Esophagus (tissue), 2 donors: Measurements from ENCODE around the gene TTC7B. TPM values are rescaled to one million over a fixed set of nuclear protein-coding genes. Genes with fewer than 3 reads are reported as not detected.
A peak's percentile ranks its signal among the peaks of the same experiment; 100 is the strongest.

ENCODE experiments used
- H3K27ac ChIP-seq, 2 donors: one replicate each; pipeline ENCODE4 v1.5.1; 2013; ENCODE audit warnings: low read depth in 2 of 2, mild to moderate bottlenecking in 2 of 2, inconsistent platforms in 1 of 2, low read length in 1 of 2, moderate library complexity in 1 of 2
- H3K27me3 ChIP-seq, 2 donors: one replicate each; pipeline ENCODE4 v1.6.1; 2013; ENCODE audit warnings: low read length in 2 of 2, control low read depth in 1 of 2, mild to moderate bottlenecking in 1 of 2; ENCODE audit not compliant: insufficient read depth in 2 of 2, control insufficient read depth in 1 of 2
- H3K36me3 ChIP-seq, 2 donors: one replicate each; pipeline ENCODE4 v1.6.1; 2013; ENCODE audit warnings: low read length in 1 of 2; ENCODE audit not compliant: control insufficient read depth in 2 of 2, insufficient read depth in 2 of 2
- H3K4me1 ChIP-seq, 2 donors: one replicate each; pipeline ENCODE4 v1.6.1; 2013; ENCODE audit warnings: low read length in 1 of 2; ENCODE audit not compliant: control insufficient read depth in 2 of 2, insufficient read depth in 2 of 2
- H3K4me3 ChIP-seq, 2 donors: one replicate each; pipeline ENCODE4 v1.5.1; 2013; ENCODE audit warnings: low read length in 2 of 2, mild to moderate bottlenecking in 2 of 2, low read depth in 1 of 2, moderate library complexity in 1 of 2
- H3K9me3 ChIP-seq, 2 donors: one replicate each; pipeline ENCODE4 v1.6.1; 2013; ENCODE audit warnings: mild to moderate bottlenecking in 2 of 2, low read depth in 1 of 2, low read length in 1 of 2, moderate library complexity in 1 of 2; ENCODE audit not compliant: control insufficient read depth in 2 of 2, insufficient read depth in 1 of 2
- WGBS, 2 donors: extraction: QIAGEN DNeasy Blood & Tissue Kit; methylation state at CpG; one replicate each; pipeline ENCODE4 v1.1.7; 2013; 5-methylcytosine and 5-hydroxymethylcytosine counted together
- polyA plus RNA-seq, 2 donors: library from polyadenylated mRNA; stranded (reverse); fragments of 200-250 nt; gene quantifications; one replicate each; pipeline ENCODE4 v1.2.3, GENCODE V29; 2013
- donor health status: healthy with polysubstance abuse.
- donor health status: Bipolar disorder and iron deficiency.

The TTC7B gene
- polyA plus RNA-seq, 2 donors: 2.7 to 6.0 TPM

DNA sequence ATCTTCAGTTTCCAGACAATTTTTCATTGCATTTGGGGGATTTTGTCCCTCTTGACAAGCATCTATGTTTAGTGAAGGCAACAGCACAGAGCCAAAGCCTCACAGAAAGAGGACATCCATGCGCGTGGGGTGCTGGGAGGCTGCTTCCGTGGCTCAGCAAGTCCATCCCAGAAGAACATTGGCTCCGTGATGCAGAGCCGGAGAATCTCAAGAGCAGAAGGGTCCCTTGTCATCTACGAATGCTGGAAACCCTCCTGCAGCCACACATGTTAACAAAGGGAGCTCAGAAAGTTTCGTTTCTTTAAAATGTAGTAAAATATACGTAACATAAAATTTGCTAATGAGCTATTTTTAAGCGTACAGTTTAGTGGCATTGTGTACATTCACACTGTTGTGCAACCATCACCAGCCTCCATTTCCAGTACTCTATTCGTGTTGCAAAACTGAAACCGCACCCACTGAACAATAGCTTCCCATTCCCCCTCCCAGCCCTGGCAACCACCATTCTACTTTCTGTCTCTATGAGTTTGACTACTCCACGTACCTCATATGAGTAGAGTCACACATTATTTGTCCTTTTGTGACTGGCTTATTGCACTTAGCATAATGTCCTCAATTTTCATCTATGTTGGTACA lies 185.9 kb downstream of the TTC7B start:
- Histone ChIP-seq H3K36me3 (no peaks in the 10 kb centered on the region), H3K27me3 (no peaks in the 10 kb centered on the region), H3K9me3 (no peaks in the 10 kb centered on the region), H3K4me1 (peaks cover 5 to 21% of the 10 kb centered on the region in 2 donors), H3K27ac (peak overlapping the region in 1 of 2 donors; percentile 78), H3K4me3 (no peak overlapping the region)
- WGBS, 2 donors: 58 to 73% methylated on average over 12 of the region's 12 CpGs

DNA sequence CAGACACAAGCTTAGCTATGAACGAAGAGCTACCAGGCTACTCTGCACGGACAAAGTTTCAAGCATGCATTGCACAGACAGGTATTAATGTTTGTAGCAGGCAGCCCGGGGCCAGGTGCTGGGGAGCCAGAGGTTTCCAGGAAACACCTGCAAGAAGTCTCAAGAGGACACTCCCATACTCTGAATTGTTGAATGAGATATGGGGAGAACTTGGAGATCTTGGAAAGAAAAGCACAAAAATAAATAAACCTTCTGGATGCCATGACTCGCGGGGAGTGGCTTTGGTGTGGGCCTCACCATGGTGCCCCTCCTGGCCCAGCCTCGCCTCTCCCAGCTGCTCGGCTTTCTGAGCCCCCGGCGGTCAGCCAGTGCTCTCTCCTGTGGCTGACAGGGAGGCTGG lies 186.8 kb downstream of the TTC7B start:
- WGBS, 2 donors: 40 to 58% methylated on average over 9 of the region's 9 CpGs
- no peaks in the 10 kb centered on the region for H3K9me3 ChIP-seq
- H3K36me3 ChIP-seq: no peaks in the 10 kb centered on the region
- H3K4me1 ChIP-seq: peaks cover 5 to 21% of the 10 kb centered on the region in 2 donors
- H3K4me3 ChIP-seq: no peak overlapping the region
- no peaks in the 10 kb centered on the region for H3K27me3 ChIP-seq
- H3K27ac ChIP-seq: peak overlapping the region; percentile 58 to 89

DNA sequence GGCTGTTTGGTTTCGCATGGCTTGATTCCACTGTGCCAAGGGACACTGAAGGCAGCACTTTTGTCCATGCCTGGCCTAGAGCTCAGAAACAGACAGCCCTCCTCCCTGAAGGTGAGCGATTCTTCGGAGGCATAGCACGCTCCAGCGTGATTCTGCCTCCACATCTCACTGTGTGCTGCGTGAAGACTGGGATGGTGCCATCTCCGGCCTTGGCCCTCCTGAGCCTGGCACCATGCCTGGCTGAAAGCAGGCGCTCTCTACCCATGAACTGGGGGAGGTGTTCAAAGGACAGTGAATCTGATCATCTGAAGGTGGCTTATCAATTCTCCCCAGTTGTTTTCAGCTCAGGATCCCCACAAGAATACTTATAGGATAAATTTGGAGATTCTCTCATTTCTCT lies 187.4 kb downstream of the TTC7B start:
- H3K27ac ChIP-seq: peak overlapping the region; percentile 11 to 26
- H3K4me1 ChIP-seq: peaks cover 5 to 24% of the 10 kb centered on the region in 2 donors
- H3K27me3 ChIP-seq: no peaks in the 10 kb centered on the region
- 57% methylated on average over 8 of the region's 8 CpGs for WGBS, 2 donors
- H3K36me3 ChIP-seq: no peaks in the 10 kb centered on the region
- no peaks in the 10 kb centered on the region for H3K9me3 ChIP-seq
- H3K4me3 ChIP-seq: no peak overlapping the region

DNA sequence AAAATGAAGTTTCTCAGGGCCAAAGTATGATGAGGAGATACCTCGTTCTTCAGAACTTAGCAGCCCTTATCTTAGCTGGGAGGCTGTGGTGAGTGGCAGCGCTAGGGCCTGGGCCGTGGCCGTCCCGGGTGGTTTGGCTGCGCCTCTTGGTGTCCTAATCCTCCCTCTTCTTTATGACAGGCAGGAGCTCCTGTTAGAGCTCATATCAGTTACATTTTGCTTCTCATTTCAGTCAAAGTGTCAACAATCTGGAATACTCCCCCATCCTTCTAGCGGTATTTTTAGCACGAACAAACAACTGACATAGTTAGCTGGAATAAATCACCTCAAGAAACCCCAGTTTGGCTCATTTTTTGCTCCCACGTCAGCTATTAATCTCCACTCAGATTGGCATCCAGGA lies 188.8 kb downstream of the TTC7B start:
- 76% methylated on average over 9 of the region's 9 CpGs for WGBS, 2 donors
- H3K36me3 ChIP-seq: no peaks in the 10 kb centered on the region
- H3K4me3 ChIP-seq: no peak overlapping the region
- peaks cover 5 to 24% of the 10 kb centered on the region in 2 donors for H3K4me1 ChIP-seq
- no peaks in the 10 kb centered on the region for H3K9me3 ChIP-seq
- H3K27me3 ChIP-seq: no peaks in the 10 kb centered on the region
- no peak overlapping the region for H3K27ac ChIP-seq

DNA sequence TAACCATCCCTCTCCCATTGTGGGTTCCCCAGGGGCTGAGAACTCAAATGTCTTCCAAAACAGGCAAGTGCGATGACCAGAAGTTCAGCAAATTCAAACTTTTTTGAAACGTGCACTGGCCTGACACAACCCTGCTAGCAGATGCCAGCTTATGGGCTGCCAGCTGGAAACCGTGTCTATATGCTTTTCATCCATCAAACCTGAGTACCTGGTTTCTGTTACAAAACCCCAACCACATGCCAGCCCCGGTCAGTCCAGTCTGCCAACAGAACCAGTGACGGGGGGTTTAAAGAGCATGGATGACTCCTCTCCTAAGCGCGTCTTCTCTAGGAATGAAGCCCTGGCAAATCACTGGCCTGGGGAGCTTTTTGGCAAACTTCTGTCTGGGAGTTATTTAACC lies 189.7 kb downstream of the TTC7B start:
- Histone ChIP-seq H3K36me3 (no peaks in the 10 kb centered on the region), H3K4me1 (peaks cover 5 to 24% of the 10 kb centered on the region in 2 donors), H3K27me3 (no peaks in the 10 kb centered on the region), H3K9me3 (peaks cover 0 to under 1% of the 10 kb centered on the region in 2 donors), H3K4me3 (no peak overlapping the region), H3K27ac (peak overlapping the region in 1 of 2 donors; percentile 47)
- WGBS, 2 donors: 45 to 63% methylated on average over 7 of the region's 7 CpGs

DNA sequence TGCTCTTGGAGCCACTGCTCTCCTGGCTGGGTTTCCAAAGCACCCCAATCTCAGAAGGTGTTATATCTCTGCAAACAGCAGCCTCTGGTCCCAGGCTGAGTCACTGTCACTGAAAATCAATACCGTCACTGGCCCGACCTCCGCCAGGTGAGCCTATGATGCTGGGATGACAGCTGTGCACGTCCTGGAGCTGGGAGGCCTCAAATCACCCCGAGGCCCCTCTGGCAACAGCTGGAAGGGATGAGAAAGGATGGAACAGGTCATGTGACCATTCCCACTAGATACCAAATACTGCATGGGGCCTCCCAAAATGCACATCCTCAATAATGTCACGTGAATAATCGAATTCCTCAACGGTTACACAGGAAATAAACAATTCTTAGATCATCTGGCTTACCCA lies 190.8 kb downstream of the TTC7B start:
- WGBS, 2 donors: 79 to 83% methylated on average over 8 of the region's 8 CpGs
- H3K4me3 ChIP-seq: no peak overlapping the region
- no peaks in the 10 kb centered on the region for H3K36me3 ChIP-seq
- no peaks in the 10 kb centered on the region for H3K27me3 ChIP-seq
- H3K27ac ChIP-seq: peak overlapping the region in 1 of 2 donors; percentile 72
- peaks cover 5 to 32% of the 10 kb centered on the region in 2 donors for H3K4me1 ChIP-seq
- peaks cover 0 to 4% of the 10 kb centered on the region in 2 donors for H3K9me3 ChIP-seq

DNA sequence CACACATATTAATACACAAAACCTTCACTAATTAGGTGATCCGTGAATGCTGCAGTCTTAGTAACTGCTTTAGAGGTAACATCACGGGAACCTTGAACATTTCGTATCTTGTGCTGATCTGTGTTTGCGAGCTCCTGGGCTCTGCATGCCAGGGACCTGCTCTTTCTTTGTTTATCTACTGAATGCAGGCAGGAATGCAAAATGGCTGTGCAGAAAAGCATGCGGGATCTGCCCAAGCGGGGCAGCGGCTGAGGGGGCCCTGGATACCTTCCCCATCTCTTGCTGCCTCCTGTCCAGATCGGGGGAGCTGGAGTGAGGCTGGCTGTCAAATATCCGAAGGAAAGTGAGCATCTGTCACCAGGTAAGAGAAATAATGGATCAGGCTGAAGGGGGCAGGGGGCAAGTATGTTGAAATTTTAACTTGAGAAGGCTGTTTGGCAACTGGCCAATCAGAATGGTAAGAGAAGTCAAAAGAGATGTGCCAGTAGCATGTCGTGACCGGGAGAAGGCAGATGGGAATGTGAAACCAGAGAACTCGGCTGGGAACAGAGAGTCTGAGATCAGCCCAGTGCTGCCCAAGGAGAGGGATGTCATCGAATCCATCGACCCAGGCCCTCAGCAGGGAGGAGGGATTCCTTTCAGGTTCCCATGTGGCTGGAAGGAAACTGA lies 191.4 kb downstream of the TTC7B start:
- WGBS, 2 donors: 52 to 53% methylated on average over 14 of the region's 14 CpGs
- peak overlapping the region; percentile 29 to 72 for H3K27ac ChIP-seq
- peaks cover 5 to 34% of the 10 kb centered on the region in 2 donors for H3K4me1 ChIP-seq
- H3K27me3 ChIP-seq: no peaks in the 10 kb centered on the region
- no peak overlapping the region for H3K4me3 ChIP-seq
- H3K36me3 ChIP-seq: no peaks in the 10 kb centered on the region
- H3K9me3 ChIP-seq: peaks cover 0 to 4% of the 10 kb centered on the region in 2 donors

DNA sequence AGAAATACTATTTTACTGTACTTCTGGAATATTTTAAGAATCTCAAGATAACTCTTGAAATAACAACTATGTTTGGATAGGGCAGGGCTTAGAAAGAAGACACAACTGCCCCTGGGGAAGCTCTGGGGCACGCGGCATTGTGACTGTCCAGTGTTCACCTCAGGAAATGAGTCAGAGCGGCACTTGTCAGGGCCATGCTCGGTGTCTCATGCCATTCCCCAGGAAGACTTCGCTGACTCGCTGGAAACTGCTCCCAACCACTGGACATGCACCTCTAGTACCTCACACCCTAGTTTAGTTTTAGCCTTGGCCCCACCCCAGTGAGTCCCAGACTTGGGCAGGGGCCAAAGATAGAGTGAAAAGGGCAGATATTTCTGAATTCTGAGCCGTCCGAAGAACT lies 192.0 kb downstream of the TTC7B start:
- no peak overlapping the region for H3K27ac ChIP-seq
- H3K4me1 ChIP-seq: peaks cover 2 to 31% of the 10 kb centered on the region in 2 donors
- 31 to 46% methylated on average over 8 of the region's 8 CpGs for WGBS, 2 donors
- H3K36me3 ChIP-seq: no peaks in the 10 kb centered on the region
- H3K4me3 ChIP-seq: no peak overlapping the region
- H3K27me3 ChIP-seq: no peaks in the 10 kb centered on the region
- peaks cover 0 to 4% of the 10 kb centered on the region in 2 donors for H3K9me3 ChIP-seq

DNA sequence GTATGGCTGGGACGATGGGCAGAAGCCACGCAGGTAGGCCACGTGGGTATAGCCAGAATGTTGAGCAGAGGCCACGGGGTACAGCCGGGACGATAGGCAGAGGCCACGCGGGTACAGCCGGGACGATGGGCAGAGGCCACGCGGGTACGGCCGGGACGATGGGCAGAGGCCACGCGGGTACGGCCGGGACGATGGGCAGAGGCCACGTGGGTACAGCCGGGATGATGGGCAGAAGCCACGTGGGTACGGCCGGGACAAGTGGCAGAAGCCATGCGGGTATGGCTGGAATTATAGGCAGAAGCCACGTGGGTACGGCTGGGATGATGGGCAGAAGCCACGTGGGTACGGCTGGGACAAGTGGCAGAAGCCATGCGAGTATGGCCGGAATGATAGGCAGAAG lies 195.0 kb downstream of the TTC7B start:
- WGBS, 2 donors: 94 to 97% methylated on average over 32 of the region's 32 CpGs
- Histone ChIP-seq H3K4me3 (no peak overlapping the region), H3K27ac (no peak overlapping the region), H3K36me3 (no peaks in the 10 kb centered on the region), H3K4me1 (peaks cover under 1 to 16% of the 10 kb centered on the region in 2 donors), H3K27me3 (no peaks in the 10 kb centered on the region), H3K9me3 (peaks cover 0 to 4% of the 10 kb centered on the region in 2 donors)
